H1 (cell line): ENCODE measurements around the gene SMYD1. TPM values are rescaled to one million over a fixed set of nuclear protein-coding genes. Genes with fewer than 3 reads are reported as not detected.

Experiments used
- CREB1 ChIP-seq: IDR thresholded peaks from 2 replicates; pipeline ENCODE4 v1.6.1; 2012; ENCODE audit warnings: inconsistent platforms
- EZH2 ChIP-seq: fragments of 200-600 bp; sonication (generic); IDR thresholded peaks from 2 replicates; pipeline ENCODE4 v1.7.1; 2012; ENCODE audit warnings: low read depth, mild to moderate bottlenecking, moderate library complexity, low read length, inconsistent platforms; ENCODE audit not compliant: severe bottlenecking
- KDM4A ChIP-seq: IDR thresholded peaks from one replicate; pipeline ENCODE4 v1.7.1; 2012; ENCODE audit warnings: low read depth, mild to moderate bottlenecking, moderate library complexity, low read length, inconsistent platforms; ENCODE audit not compliant: severe bottlenecking
- RNF2 ChIP-seq: fragments of 200-900, 300-1000 bp; sonication (generic); IDR thresholded peaks from 2 replicates; pipeline ENCODE4 v1.7.1; 2016; ENCODE audit warnings: borderline replicate concordance, low read depth, mild to moderate bottlenecking, antibody characterized with exemption, low read length; ENCODE audit not compliant: poor library complexity, severe bottlenecking; ENCODE audit errors: missing control alignments
- SP1 ChIP-seq: IDR thresholded peaks from 2 replicates; pipeline ENCODE4 v1.6.1; 2011; ENCODE audit warnings: low read depth, low read length
- ZNF274 ChIP-seq: IDR thresholded peaks from 2 replicates; pipeline ENCODE4 v1.7.0; 2012; ENCODE audit warnings: low read length, borderline replicate concordance; ENCODE audit errors: extremely low read depth
- polyA plus RNA-seq, 7 experiments: library from polyadenylated mRNA; depleted of rRNA in 3 of 7; stranded (reverse) in 5 of 7; unstranded in 2 of 7; fragments of >200 nt in 5 of 7; fragments of 200-250 nt in 2 of 7; gene quantifications; 1 replicate in 5 of 7; 2 replicates in 1 of 7; 4 replicates in 1 of 7; pipeline versions ENCODE4 v1.2.1 to v1.2.3, GENCODE V29; 2011 to 2013; ENCODE audit warnings: missing spikeins in 2 of 7, mixed read lengths in 2 of 7
- total RNA-seq: library from RNA; stranded (reverse); fragmentation: NEBNext Ultra II Directional; extraction: Animal tissue kit (Norgen Biotek cat#: 25700); gene quantifications from 2 replicates; pipeline ENCODE4 v1.2.1, GENCODE V29; 2021

The SMYD1 gene
- total and polyA plus RNA-seq, 2 of the 8 experiments (the other 6 are each of a cell fraction or from before 2014, with no cell fraction given): 0.06 TPM; not detected in 1

DNA sequence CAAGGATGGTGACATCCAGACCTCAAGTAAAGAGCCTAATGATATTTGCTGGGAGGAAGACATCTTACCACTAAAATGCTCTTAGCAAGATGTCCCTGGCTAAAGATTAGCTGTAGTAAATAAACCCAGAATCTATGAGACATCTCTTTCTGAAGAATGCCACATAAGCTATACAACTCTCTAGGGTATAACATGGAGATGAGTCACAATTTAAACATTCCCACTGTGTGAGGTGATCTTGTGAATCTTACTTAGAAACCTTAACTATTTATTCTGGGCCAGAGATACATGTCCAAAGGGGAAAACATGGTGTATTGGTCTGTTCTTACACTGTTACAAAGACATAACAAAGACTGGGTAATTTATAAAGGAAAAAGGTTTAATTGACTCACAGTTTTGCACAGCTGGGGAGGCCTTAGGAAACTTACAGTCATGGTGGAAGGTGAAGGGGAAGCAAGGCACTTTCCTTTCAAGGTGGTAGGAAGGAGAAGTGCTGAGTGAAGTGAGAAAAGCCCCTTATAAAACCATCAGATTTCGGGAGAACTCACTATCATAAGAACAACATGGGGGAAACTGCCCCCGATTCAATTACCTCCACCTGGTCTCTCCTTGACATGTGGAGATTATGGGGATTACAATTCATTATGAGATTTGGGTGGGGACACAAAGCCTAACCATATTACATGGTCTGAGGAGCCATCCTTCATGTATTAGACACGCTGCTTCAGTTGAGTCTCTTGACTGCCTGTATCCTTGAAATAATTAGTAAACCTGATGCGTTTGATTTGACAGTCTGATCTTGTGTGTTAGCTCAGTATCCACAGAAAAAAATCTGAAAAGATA lies 29.1 kb upstream of the SMYD1 start (continued):
- TF ChIP-seq KDM4A (no peak), CREB1 (no peak), RNF2 (no peak), EZH2 (no peak), SP1 (no peak), ZNF274 (no peak)
